Progenitor cell of endocrine pancreas (in vitro differentiated cells): Measurements from ENCODE around the gene RPRM. TPM values are rescaled to one million over a fixed set of nuclear protein-coding genes. Genes with fewer than 3 reads are reported as not detected.

Experiments used
- DNase-seq: peaks from one replicate; pipeline ENCODE4 v3.0.0; 2021; ENCODE audit warnings: low spot score; ENCODE audit not compliant: unreplicated experiment
- H3K27ac Mint-ChIP-seq: 2 replicates; pipeline ENCODE4 v1.8.0; 2021; ENCODE audit warnings: mild to moderate bottlenecking, moderate library complexity, mixed read lengths
- H3K27me3 Mint-ChIP-seq: 2 replicates; pipeline ENCODE4 v1.8.0; 2021; ENCODE audit warnings: mixed read lengths
- H3K36me3 Mint-ChIP-seq: 2 replicates; pipeline ENCODE4 v1.8.0; 2022; ENCODE audit warnings: mixed read lengths; ENCODE audit not compliant: insufficient read depth
- H3K4me1 Mint-ChIP-seq: 2 replicates; pipeline ENCODE4 v1.8.0; 2021; ENCODE audit warnings: low read depth, mixed read lengths
- H3K4me3 Mint-ChIP-seq: 2 replicates; pipeline ENCODE4 v1.8.0; 2021; ENCODE audit warnings: low read depth, mild to moderate bottlenecking, moderate library complexity, mixed read lengths
- H3K9me3 Mint-ChIP-seq: 2 replicates; pipeline ENCODE4 v1.8.0; 2021; ENCODE audit warnings: low read depth, mixed read lengths
- total RNA-seq: library from RNA; stranded (reverse); gene quantifications from 2 replicates; pipeline ENCODE4 v1.2.1, GENCODE V29; 2021
- TF ChIP-seq, protein P1 (sequence below): fragments of 200-600 bp; sonication (generic); IDR thresholded peaks from one replicate; pipeline ENCODE4 v1.5.0; 2021; ENCODE audit warnings: antibody characterized with exemption, mild to moderate bottlenecking; ENCODE audit not compliant: unreplicated experiment

Gene RPRM
- total RNA-seq, 1 donor from 2014 or later = 3.1 TPM

DNA sequence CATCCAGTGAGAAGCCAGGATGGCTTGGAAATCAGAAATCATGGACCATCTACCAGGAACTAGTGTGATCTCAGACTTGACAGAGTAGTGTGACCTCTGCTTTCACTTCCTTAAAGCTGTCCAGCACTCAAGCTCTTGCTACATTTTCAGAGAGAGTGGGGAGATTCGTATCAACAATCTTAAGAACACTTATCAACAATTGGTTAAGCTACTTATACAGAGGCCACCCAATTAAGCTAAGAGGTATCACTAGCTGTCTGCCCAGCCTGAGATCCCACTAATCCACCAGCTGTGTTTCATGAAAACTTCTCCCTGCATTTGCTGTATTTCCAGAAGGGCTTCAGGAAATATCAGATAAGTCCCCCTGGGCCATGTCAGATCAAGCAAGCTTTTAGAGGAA lies 4.2 kb downstream of the RPRM start:
- no peak for DNase-seq
- Mint-ChIP-seq H3K36me3 (no peaks in the 10 kb centered on the region), H3K4me3 (no peak overlapping the region), H3K27me3 (peaks cover 43% of the 10 kb centered on the region), H3K9me3 (no peaks in the 10 kb centered on the region), H3K4me1 (peaks cover 20% of the 10 kb centered on the region), H3K27ac (no peak overlapping the region)
- TF ChIP-seq, protein P1, sequence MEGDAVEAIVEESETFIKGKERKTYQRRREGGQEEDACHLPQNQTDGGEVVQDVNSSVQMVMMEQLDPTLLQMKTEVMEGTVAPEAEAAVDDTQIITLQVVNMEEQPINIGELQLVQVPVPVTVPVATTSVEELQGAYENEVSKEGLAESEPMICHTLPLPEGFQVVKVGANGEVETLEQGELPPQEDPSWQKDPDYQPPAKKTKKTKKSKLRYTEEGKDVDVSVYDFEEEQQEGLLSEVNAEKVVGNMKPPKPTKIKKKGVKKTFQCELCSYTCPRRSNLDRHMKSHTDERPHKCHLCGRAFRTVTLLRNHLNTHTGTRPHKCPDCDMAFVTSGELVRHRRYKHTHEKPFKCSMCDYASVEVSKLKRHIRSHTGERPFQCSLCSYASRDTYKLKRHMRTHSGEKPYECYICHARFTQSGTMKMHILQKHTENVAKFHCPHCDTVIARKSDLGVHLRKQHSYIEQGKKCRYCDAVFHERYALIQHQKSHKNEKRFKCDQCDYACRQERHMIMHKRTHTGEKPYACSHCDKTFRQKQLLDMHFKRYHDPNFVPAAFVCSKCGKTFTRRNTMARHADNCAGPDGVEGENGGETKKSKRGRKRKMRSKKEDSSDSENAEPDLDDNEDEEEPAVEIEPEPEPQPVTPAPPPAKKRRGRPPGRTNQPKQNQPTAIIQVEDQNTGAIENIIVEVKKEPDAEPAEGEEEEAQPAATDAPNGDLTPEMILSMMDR = no peak

DNA sequence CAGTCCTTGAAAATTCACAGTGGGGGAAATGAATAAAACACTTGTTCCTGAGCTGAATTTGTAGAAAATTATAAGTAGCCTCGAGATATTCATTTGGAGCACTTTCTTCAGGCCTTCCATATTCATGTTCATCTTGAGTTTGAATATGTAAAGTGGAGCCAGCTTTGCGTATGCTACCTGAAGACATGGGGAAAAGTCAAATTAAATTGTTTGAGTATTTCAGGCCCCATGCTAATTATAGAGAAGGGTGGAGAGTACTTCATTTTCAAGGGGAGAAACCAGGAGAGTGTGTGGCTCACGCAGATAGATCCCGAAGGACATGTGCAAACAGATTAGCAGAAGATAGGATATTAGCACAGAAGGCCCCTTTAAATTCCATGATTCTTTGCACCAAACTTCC lies 7.7 kb downstream of the RPRM start:
- no peak for DNase-seq
- TF ChIP-seq, protein P1 = no peak
- Mint-ChIP-seq H3K27ac (no peak overlapping the region), H3K27me3 (peaks cover 17% of the 10 kb centered on the region), H3K4me1 (peaks cover 1% of the 10 kb centered on the region), H3K9me3 (no peaks in the 10 kb centered on the region), H3K4me3 (no peak overlapping the region), H3K36me3 (no peaks in the 10 kb centered on the region)

DNA sequence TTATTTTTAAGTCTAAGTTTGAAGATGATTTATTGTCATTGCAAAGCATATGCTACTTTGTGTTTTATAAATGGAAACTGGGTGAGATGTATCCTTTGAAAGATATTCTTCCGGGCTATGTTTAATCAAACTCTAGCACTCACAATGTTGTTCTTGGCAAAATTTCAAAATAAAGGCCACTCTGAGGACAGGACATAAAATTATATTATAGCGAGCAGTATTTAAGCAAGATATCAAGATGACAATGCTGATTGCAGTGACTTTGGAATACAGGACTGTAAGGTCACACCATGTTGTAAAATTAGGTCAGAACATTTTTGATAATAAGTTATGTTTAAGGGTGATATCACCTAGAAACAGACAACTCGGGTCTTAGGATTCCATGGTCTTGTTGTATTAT lies 14.2 kb downstream of the RPRM start:
- Mint-ChIP-seq H3K4me1 (no peaks in the 10 kb centered on the region), H3K4me3 (no peak overlapping the region), H3K27ac (no peak overlapping the region), H3K9me3 (no peaks in the 10 kb centered on the region), H3K36me3 (no peaks in the 10 kb centered on the region), H3K27me3 (no peaks in the 10 kb centered on the region)
- TF ChIP-seq, protein P1 = no peak
- DNase-seq = no peak

DNA sequence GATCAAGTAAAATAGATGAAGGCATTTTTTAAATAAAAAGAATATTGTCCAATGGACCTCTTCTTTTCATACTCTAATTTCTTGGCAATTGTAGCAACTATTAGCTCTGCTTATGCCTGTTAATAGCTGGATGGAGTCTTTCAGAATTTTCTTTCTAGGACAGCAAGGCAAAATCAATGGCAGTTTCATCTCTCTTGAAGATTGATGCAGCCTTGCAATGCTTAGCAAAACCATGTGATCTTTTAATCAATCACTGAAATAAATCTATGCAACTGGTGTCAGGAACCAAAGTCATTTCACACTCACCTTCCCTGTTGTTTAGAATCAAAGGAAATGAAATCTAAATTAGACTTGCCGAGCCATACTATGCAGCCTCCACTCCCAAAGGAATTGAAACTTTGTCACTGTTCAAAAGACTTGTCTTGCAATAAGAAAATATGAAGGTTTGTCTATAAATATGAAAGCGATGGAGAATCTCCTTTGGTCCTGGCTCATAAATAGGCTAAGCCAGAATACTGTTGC lies 16.2 kb downstream of the RPRM start:
- DNase-seq = no peak
- H3K36me3 Mint-ChIP-seq = no peaks in the 10 kb centered on the region

DNA sequence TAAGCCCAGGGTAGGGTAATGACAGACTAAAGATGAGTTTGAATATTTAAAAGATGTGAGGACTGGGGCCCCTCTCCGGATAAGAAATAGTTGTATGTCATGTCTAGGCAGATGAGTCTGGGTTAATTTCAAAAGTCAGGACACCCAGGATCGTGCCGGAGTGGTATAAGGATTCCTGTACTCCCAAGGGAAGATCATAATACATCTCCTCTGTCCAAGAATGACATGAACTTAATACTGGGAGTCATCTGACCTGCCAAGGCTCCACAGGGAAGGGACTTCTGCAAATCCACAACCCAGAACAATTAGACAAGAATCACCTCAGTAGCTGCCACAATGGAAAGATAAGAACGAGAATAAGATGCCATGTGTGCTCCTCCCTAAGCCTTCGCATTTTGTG lies 17.1 kb downstream of the RPRM start:
- Mint-ChIP-seq H3K4me3 (no peak overlapping the region), H3K27ac (no peak overlapping the region), H3K36me3 (no peaks in the 10 kb centered on the region), H3K27me3 (no peaks in the 10 kb centered on the region), H3K9me3 (no peaks in the 10 kb centered on the region), H3K4me1 (no peaks in the 10 kb centered on the region)
- DNase-seq = no peak
- TF ChIP-seq, protein P1 = no peak

More for the DNA sequence above, 16.2 kb downstream of the RPRM start:
- Mint-ChIP-seq H3K27ac (no peak overlapping the region), H3K4me3 (no peak overlapping the region), H3K27me3 (no peaks in the 10 kb centered on the region), H3K4me1 (no peaks in the 10 kb centered on the region), H3K9me3 (no peaks in the 10 kb centered on the region)
- TF ChIP-seq, protein P1 = no peak
